HFFc6 (cell line): ENCODE measurements around the gene KISS1R. TPM values are rescaled to one million over a fixed set of nuclear protein-coding genes. Genes with fewer than 3 reads are reported as not detected.

ENCODE experiments used
- DNase-seq: peaks from one replicate; pipeline ENCODE4 v3.0.0-alpha.2; 2018
- H3K27ac Mint-ChIP-seq: 2 replicates; pipeline ENCODE4 v1.8.0; 2020; ENCODE audit warnings: mild to moderate bottlenecking, mixed read lengths
- H3K27me3 Mint-ChIP-seq: 2 replicates; pipeline ENCODE4 v1.8.0; 2021; ENCODE audit warnings: mild to moderate bottlenecking, moderate library complexity, mixed read lengths; ENCODE audit not compliant: insufficient read depth
- H3K36me3 Mint-ChIP-seq: 2 replicates; pipeline ENCODE4 v1.8.0; 2021; ENCODE audit warnings: low read depth, mixed read lengths
- H3K4me1 Mint-ChIP-seq: 2 replicates; pipeline ENCODE4 v1.8.0; 2020; ENCODE audit warnings: low read depth, mixed read lengths
- H3K4me3 Mint-ChIP-seq: 2 replicates; pipeline ENCODE4 v1.8.0; 2020; ENCODE audit warnings: mild to moderate bottlenecking, moderate library complexity, mixed read lengths
- H3K9me3 Mint-ChIP-seq: 2 replicates; pipeline ENCODE4 v1.8.0; 2020; ENCODE audit warnings: mild to moderate bottlenecking, mixed read lengths
- total RNA-seq, 6 experiments: library from RNA; stranded (reverse); fragmentation: NEBNext Ultra II Directional; extraction: Animal tissue kit (Norgen Biotek cat#: 25700); gene quantifications; 2 replicates in 1 of 6; 3 replicates in 5 of 6; pipeline ENCODE4 v1.2.3, GENCODE V29; 2021
- TF ChIP-seq, protein P1 (sequence below): fragments of 200-600 bp; sonication (generic); IDR thresholded peaks from 2 replicates; pipeline ENCODE4 v1.5.0; 2021; ENCODE audit warnings: antibody characterized with exemption, mild to moderate bottlenecking

The KISS1R gene
- total RNA-seq, 6 experiments from 2014 or later, result not detected

DNA sequence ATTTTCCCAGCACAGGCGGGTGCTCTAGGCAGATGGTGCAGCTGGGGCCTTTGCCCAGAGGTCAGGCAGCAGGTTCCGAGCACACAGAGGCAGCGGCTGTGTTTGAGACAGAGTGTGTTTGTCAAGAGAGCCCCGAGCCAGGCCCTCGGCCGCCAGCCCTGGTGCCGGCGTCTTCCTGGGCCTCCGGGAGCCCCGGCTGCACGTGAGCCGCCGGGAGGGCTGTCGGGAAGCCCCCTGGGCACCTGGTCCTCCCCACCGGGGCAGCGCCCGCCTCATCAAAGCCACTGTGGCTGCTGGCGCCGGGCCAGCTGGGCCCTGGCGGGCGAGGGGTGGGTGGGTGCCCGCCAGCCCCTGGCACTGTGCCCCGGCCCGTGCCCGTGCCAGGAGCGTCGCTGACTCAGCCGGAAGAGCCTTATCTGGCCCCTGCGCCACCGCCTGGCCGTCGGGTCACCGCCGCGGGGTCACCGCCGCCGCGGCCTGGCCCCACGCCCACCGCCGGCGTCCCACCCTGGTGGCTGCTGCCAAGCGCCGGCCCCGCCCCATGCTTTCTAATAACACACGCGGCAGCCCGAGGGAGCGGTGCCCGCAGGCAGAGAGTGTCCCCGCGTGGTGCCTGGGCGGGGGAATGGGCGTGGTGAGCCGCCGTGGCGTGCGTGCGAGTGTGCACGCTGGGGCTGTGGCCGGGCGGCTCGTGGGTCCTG lies 23.6 kb downstream of the KISS1R start:
- Mint-ChIP-seq H3K36me3 (peaks cover 29% of the 10 kb centered on the region), H3K4me3 (no peak overlapping the region), H3K27ac (peak overlapping the region; percentile 51; the same call in 1 of the 2 replicates)

DNA sequence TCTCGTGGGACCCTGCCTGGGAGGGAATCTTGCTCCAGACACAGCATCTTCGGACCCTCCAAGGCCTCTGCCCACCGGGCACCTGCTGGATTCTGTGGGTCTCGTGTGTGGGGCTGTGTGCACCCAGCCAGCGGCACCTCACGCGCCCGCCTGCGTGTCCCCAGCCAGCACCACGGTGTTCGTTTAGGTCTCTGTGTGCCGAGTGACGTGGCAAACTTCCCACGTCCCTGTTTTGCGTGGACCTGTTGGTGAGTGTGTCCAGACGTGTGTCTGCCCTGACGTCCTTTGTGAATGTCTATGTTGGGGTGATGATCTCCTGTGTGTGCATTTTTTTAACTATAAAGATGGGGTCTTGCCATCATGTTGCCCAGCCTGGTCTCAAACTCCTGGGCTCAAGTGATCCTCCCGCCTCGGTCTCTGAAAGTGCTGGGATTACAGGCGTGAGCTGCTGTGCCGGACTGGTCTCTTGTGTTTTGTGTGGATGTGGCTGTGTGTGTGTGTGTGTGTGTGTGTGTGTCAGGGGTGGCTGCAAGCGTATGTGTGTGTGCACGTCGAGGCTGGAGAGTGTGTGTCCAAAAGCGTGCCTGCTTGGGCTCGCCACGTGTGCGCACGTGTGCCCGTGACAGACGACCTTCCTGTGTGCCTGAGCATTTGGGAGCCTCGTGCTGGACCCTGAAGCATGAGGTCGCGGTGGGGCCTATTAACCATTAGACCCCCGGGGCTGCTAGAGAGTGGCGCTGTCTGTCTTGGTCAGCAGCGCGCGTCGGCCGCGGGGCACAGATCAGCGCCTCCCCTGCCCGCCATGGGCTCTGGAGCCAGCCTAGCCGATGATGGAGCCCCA lies 24.4 kb downstream of the KISS1R start:
- H3K9me3 Mint-ChIP-seq, result no peaks in the 10 kb centered on the region
- H3K27me3 Mint-ChIP-seq, result peaks cover 1% of the 10 kb centered on the region; the same call in 1 of the 2 replicates
- TF ChIP-seq, protein P1, sequence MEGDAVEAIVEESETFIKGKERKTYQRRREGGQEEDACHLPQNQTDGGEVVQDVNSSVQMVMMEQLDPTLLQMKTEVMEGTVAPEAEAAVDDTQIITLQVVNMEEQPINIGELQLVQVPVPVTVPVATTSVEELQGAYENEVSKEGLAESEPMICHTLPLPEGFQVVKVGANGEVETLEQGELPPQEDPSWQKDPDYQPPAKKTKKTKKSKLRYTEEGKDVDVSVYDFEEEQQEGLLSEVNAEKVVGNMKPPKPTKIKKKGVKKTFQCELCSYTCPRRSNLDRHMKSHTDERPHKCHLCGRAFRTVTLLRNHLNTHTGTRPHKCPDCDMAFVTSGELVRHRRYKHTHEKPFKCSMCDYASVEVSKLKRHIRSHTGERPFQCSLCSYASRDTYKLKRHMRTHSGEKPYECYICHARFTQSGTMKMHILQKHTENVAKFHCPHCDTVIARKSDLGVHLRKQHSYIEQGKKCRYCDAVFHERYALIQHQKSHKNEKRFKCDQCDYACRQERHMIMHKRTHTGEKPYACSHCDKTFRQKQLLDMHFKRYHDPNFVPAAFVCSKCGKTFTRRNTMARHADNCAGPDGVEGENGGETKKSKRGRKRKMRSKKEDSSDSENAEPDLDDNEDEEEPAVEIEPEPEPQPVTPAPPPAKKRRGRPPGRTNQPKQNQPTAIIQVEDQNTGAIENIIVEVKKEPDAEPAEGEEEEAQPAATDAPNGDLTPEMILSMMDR, result no peak
- DNase-seq, result no peak
- H3K4me1 Mint-ChIP-seq, result peaks cover 16% of the 10 kb centered on the region; the same call in 1 of the 2 replicates
- peak overlapping the region; percentile 31; the same call in 1 of the 2 replicates for H3K4me3 Mint-ChIP-seq
- peaks cover 29% of the 10 kb centered on the region for H3K36me3 Mint-ChIP-seq
- H3K27ac Mint-ChIP-seq, result peak overlapping the region; percentile 16; the same call in 1 of the 2 replicates

More for the DNA sequence above, 23.6 kb downstream of the KISS1R start:
- H3K9me3 Mint-ChIP-seq, result no peaks in the 10 kb centered on the region
- no peak for DNase-seq
- peaks cover 16% of the 10 kb centered on the region; the same call in 1 of the 2 replicates for H3K4me1 Mint-ChIP-seq
- TF ChIP-seq, protein P1, result no peak
- peaks cover 1% of the 10 kb centered on the region; the same call in 1 of the 2 replicates for H3K27me3 Mint-ChIP-seq

DNA sequence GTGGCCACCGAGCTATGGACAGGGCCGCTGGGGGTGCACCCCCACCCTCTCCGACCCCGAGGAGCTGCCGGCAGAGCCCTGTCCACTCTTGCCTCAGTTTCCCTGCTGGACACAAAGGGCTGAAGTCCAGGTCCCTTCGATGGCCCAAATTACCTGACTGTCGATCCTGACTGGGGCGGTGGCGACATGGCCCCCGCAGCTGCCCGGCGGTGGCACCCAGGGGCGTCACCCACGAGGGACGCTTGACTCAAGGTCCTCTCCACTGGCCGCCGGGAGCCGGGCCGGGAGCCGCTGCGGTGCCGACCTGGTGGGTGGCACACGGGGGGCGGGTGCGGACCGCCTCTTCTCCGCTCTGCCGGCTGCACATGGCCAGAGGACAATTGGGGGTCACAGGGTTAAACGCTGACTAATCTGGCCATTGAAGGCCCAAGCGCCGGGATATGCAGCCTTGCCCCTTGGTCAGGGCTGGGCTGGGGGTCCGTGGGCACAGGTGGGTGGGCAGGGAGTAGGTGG lies 25.1 kb downstream of the KISS1R start:
- TF ChIP-seq, protein P1, result no peak
- no peak overlapping the region for H3K4me3 Mint-ChIP-seq
- peaks cover 16% of the 10 kb centered on the region; the same call in 1 of the 2 replicates for H3K4me1 Mint-ChIP-seq
- H3K36me3 Mint-ChIP-seq, result peaks cover 27% of the 10 kb centered on the region
- H3K9me3 Mint-ChIP-seq, result no peaks in the 10 kb centered on the region
- H3K27me3 Mint-ChIP-seq, result peaks cover 1% of the 10 kb centered on the region; the same call in 1 of the 2 replicates
- no peak for DNase-seq
- H3K27ac Mint-ChIP-seq, result no peak overlapping the region

DNA sequence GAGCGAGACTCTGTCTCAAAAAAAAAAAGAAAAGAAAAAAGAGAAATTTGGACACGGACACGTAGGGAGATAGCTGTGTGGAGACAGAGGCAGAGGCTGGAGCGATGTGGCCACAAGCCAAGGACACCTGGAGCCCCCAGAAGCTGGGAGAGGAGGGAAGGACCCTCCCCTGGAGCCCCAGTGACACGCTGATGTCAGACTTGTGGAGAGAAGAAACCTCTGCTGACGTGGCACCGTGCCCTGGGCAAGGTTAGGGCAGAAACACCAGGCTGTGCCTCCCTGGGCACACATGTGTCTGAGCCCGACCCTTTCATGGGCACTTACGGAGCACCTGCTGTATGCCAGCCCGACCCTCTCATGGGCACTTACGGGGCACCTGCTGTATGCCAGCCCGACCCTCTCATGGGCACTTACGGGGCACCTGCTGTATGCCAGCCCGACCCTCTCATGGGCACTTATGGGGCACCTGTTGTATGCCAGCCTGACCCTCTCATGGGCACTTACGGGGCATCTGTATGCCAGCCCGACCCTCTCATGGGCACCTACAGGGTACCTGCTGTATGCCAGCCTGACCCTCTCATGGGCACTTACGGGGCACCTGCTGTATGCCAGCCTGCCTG lies 26.5 kb downstream of the KISS1R start:
- TF ChIP-seq, protein P1, result no peak
- no peak for DNase-seq
- Mint-ChIP-seq H3K9me3 (no peaks in the 10 kb centered on the region), H3K27me3 (peaks cover 1% of the 10 kb centered on the region; the same call in 1 of the 2 replicates), H3K27ac (no peak overlapping the region), H3K4me3 (no peak overlapping the region), H3K36me3 (peaks cover 19% of the 10 kb centered on the region), H3K4me1 (peaks cover 16% of the 10 kb centered on the region; the same call in 1 of the 2 replicates)

DNA sequence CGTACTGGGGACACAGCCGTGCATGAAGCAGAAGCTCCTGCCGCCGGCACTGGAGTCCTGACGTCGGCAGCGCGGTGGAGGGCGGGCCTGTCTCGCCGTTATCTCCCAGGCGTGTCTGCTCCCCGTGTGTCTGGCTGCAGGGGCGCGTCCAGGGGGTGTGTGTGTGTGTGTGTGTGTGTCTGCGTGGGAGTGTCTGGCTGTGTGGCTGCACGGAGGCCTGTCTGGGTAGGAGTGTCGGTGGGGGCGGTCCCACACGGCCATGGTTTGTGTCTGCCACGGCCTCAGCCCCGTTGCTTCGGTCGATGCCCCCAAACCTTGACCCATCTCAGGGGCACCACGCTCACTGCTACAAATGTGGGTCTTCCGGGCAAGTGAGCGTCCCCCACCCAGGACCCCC lies 27.0 kb downstream of the KISS1R start:
- Mint-ChIP-seq H3K36me3 (peaks cover 19% of the 10 kb centered on the region), H3K27ac (no peak overlapping the region), H3K4me1 (peaks cover 16% of the 10 kb centered on the region; the same call in 1 of the 2 replicates), H3K27me3 (peaks cover 1% of the 10 kb centered on the region; the same call in 1 of the 2 replicates), H3K4me3 (no peak overlapping the region), H3K9me3 (no peaks in the 10 kb centered on the region)
- no peak for DNase-seq
- TF ChIP-seq, protein P1, result no peak
